ENCODE measurements around the gene UBLCP1.

The UBLCP1 gene

DNA sequence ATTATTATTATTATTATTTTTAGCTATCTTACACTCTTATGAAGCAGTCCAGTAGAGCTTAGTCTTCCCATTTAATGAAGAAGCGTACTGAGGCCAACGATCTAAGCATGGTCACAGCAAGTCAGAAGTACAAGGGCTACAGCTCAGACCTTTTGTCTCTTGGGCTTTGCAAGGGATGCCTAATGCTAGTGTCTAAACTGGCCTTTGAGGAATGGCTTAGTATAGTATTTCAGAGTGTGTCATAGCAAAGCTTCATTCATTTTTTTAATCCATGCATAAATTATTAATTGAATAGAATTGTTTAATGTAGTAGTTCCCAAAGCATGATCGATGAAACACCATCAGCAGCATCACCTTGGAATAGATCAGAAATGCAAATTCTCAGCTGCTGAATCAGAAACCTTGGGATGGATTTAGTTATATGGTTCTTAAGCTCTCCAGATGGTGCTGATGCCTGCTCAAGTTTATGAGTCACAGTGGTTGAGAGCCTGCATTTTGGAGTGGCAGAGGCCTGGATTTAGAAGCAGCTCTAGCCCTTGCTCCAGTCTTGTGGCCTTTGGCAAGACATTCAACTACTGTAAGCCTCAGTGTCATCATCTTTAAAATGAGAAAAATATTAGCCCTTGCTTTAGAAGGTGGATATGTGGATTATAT is 61.1 kb downstream of the UBLCP1 start:
- H3F3A ChIP-seq (ENCODE audit: control insufficient read depth, insufficient read depth): no peaks in the 10 kb centered on the region
- no peak overlapping the region for H3K4me2 ChIP-seq (ENCODE audit: low read length)
- no peaks in the 10 kb centered on the region for H3K9me3 ChIP-seq (ENCODE audit: control insufficient read depth, insufficient read depth, low read length)
- no peaks in the 10 kb centered on the region for H4K20me1 ChIP-seq (ENCODE audit: control insufficient read depth, insufficient read depth, low read depth, low read length)
- H3K4me3 ChIP-seq (ENCODE audit: low read length): no peak overlapping the region
- H3K27ac ChIP-seq (ENCODE audit: low read depth, low read length): no peak overlapping the region
- peaks cover 15% of the 10 kb centered on the region for H3K27me3 ChIP-seq (ENCODE audit: control insufficient read depth, low read length)
- TF ChIP-seq CTCF (IDR thresholded peaks at IDR 0.05; ENCODE audit: low read depth, low read length, poor library complexity, severe bottlenecking): no peak
- no peak for TF ChIP-seq EZH2phosphoT487 (IDR thresholded peaks at IDR 0.05; ENCODE audit: borderline replicate concordance, low read length)
- no peaks in the 10 kb centered on the region for H3K4me1 ChIP-seq (ENCODE audit: control insufficient read depth, low read length)
- H3K79me2 ChIP-seq (ENCODE audit: control insufficient read depth, low read length): no peaks in the 10 kb centered on the region
- H3K9me2 ChIP-seq (replicated peaks; ENCODE audit: control insufficient read depth, low read length): no peaks in the 10 kb centered on the region
- H3K36me3 ChIP-seq (ENCODE audit: control insufficient read depth, low read length): no peaks in the 10 kb centered on the region

DNA sequence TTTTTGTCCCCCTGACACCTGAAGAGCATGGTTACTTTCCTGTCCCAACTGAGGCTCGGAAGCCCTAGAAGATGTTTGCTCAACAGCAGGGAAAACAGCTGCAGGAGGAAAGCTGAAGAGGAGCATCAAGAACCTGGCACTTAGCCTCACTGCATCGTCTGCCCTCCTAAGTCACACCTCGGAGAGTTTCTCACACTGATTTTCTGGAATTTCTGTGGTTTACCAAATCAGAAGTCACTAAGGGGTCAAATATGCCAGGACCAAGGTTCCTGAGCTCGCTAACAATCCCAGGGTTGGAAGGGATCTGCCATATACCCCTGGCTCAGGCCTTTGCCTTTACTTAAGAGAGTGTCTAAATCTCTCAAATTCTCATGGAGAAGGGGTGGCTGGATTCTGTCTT is 61.9 kb downstream of the UBLCP1 start:
- Histone ChIP-seq H3K9me3 (ENCODE audit: control insufficient read depth, insufficient read depth, low read length) (no peaks in the 10 kb centered on the region), H3K36me3 (ENCODE audit: control insufficient read depth, low read length) (no peaks in the 10 kb centered on the region), H3K4me3 (ENCODE audit: low read length) (no peak overlapping the region), H3K27me3 (ENCODE audit: control insufficient read depth, low read length) (peaks cover 9% of the 10 kb centered on the region; the same call in 1 of the 2 replicates), H3K9me2 (replicated peaks; ENCODE audit: control insufficient read depth, low read length) (no peaks in the 10 kb centered on the region), H4K20me1 (ENCODE audit: control insufficient read depth, insufficient read depth, low read depth, low read length) (no peaks in the 10 kb centered on the region), H3K4me1 (ENCODE audit: control insufficient read depth, low read length) (no peaks in the 10 kb centered on the region), H3K4me2 (ENCODE audit: low read length) (no peak overlapping the region), H3K27ac (ENCODE audit: low read depth, low read length) (no peak overlapping the region), H3F3A (ENCODE audit: control insufficient read depth, insufficient read depth) (no peaks in the 10 kb centered on the region), H3K79me2 (ENCODE audit: control insufficient read depth, low read length) (no peaks in the 10 kb centered on the region)
- TF ChIP-seq CTCF (IDR thresholded peaks at IDR 0.05; ENCODE audit: low read depth, low read length, poor library complexity, severe bottlenecking) (no peak), EZH2phosphoT487 (IDR thresholded peaks at IDR 0.05; ENCODE audit: borderline replicate concordance, low read length) (no peak)

- Histone ChIP-seq H3K9me2 (replicated peaks; ENCODE audit: control insufficient read depth, low read length) (no peaks in the 10 kb centered on the region), H4K20me1 (ENCODE audit: control insufficient read depth, insufficient read depth, low read depth, low read length) (no peaks in the 10 kb centered on the region), H3K36me3 (ENCODE audit: control insufficient read depth, low read length) (no peaks in the 10 kb centered on the region), H3K79me2 (ENCODE audit: control insufficient read depth, low read length) (no peaks in the 10 kb centered on the region), H3K4me1 (ENCODE audit: control insufficient read depth, low read length) (peaks cover 29% of the 10 kb centered on the region), H3K4me2 (ENCODE audit: low read length) (peak within 1 kb of the TSS; percentile 74), H3K27ac (ENCODE audit: low read depth, low read length) (no peak within 1 kb of the TSS), H3K4me3 (ENCODE audit: low read length) (peak within 1 kb of the TSS; percentile 70), H3F3A (ENCODE audit: control insufficient read depth, insufficient read depth) (peaks cover 9% of the 10 kb centered on the region; the same call in 1 of the 2 replicates), H3K9me3 (ENCODE audit: control insufficient read depth, insufficient read depth, low read length) (no peaks in the 10 kb centered on the region), H3K27me3 (ENCODE audit: control insufficient read depth, low read length) (peaks cover 4% of the 10 kb centered on the region; the same call in 1 of the 2 replicates)
- TF ChIP-seq EZH2phosphoT487 (IDR thresholded peaks at IDR 0.05; ENCODE audit: borderline replicate concordance, low read length): no peak
- no peak for TF ChIP-seq CTCF (IDR thresholded peaks at IDR 0.05; ENCODE audit: low read depth, low read length, poor library complexity, severe bottlenecking)
Measured at GRCh38 chr5:159330131-159330800, 67.2 kb downstream of the UBLCP1 start, which contains the start of gene IL12B. Gene IL12B, minus strand, starts transcription at chr5:159330487. Its CDS starts 3,705 bp downstream, at chr5:159326782.

Data from DOHH2 (cell line).